Gastrocnemius medialis (tissue), 4 donors: ENCODE measurements around the gene RIPPLY2. TPM values are rescaled to one million over a fixed set of nuclear protein-coding genes. Genes with fewer than 3 reads are reported as not detected.
"Not testable (repeated sequence)": the region's sequence is repeated elsewhere in the genome, so short reads cannot be mapped to it uniquely, and the experiment has no call there.

Source experiments
- ATAC-seq, 2 donors: fragments of 150-250 bp; one replicate each; pipeline ENCODE4 v1.9.1; 2016
- DNase-seq, 2 donors: peaks; one replicate each; pipeline ENCODE4 v3.0.0-alpha.2; 2019
- H3K27ac ChIP-seq, 4 donors: fragments of 200-600 bp; sonication (generic); 1 replicate in 1 of 4; 2 replicates in 3 of 4; pipeline ENCODE4 v1.5.1; 2016 to 2018; ENCODE audit warnings: mild to moderate bottlenecking in 2 of 4, moderate library complexity in 1 of 4
- H3K27me3 ChIP-seq, 3 donors: fragments of 200-600 bp; sonication (generic) in 2 of 3; 1 replicate in 1 of 3; 2 replicates in 2 of 3; pipeline versions ENCODE4 v1.5.1 to v1.6.0; 2016 to 2019; ENCODE audit warnings: mild to moderate bottlenecking in 1 of 3, moderate library complexity in 1 of 3
- H3K36me3 ChIP-seq, 2 donors: fragments of 200-600 bp; sonication (generic) in 1 of 2; one replicate each; pipeline ENCODE4 v1.5.1; 2017 to 2018
- H3K4me1 ChIP-seq, 2 donors: fragments of 200-600 bp; sonication (generic) in 1 of 2; one replicate each; pipeline ENCODE4 v1.5.1; 2016 to 2017; ENCODE audit warnings: mild to moderate bottlenecking in 2 of 2
- H3K4me3 ChIP-seq, 4 donors: fragments of 200-600 bp; sonication (generic) in 3 of 4; 1 replicate in 1 of 4; 2 replicates in 3 of 4; pipeline ENCODE4 v1.5.1; 2016 to 2019; ENCODE audit warnings: mild to moderate bottlenecking in 2 of 4
- H3K9me3 ChIP-seq, 3 donors: fragments of 200-600 bp; sonication (generic) in 2 of 3; 1 replicate in 1 of 3; 2 replicates in 2 of 3; pipeline ENCODE4 v1.5.1; 2016 to 2019
- POLR2A ChIP-seq, 2 donors: fragments of 450-650 bp; IDR thresholded peaks; one replicate each; pipeline ENCODE4 v1.6.1; 2017; ENCODE audit warnings: antibody characterized with exemption in 2 of 2, mild to moderate bottlenecking in 2 of 2, moderate library complexity in 2 of 2
- in situ Hi-C, 4 donors: fragments of 200-750 bp; cut with MboI; loops; one replicate each; pipeline versions ENCODE4 v1.15.0 to v1.8.0; 2017; ENCODE audit warnings: low sequenced_read_pairs in 4 of 4
- intact Hi-C: fragments of 100-400 bp; cut with DNase I; formaldehyde crosslinking; loops from one replicate; pipeline ENCODE4 v1.15.1; 2023; ENCODE audit warnings: low total_unique reads
- total RNA-seq, 4 donors: library from RNA; depleted of rRNA; stranded (reverse); fragments of >200 nt; gene quantifications; one replicate each; pipeline versions ENCODE4 v1.1.0 to v1.2.3, GENCODE V29; 2016
- TF ChIP-seq, protein P1 (sequence below), 5 experiments: fragments of 450-650 bp in 3 of 5; fragments of 200-600 bp in 2 of 5; sonication (generic) in 2 of 5; IDR thresholded peaks in 4 of 5; conservative IDR thresholded peaks in 1 of 5; 1 replicate in 4 of 5; 2 replicates in 1 of 5; pipeline ENCODE4 v1.5.1; 2016 to 2019; ENCODE audit warnings: antibody characterized with exemption in 5 of 5, mild to moderate bottlenecking in 3 of 5, moderate library complexity in 3 of 5

Gene RIPPLY2
- total RNA-seq, 4 donors from 2014 or later: not detected

DNA sequence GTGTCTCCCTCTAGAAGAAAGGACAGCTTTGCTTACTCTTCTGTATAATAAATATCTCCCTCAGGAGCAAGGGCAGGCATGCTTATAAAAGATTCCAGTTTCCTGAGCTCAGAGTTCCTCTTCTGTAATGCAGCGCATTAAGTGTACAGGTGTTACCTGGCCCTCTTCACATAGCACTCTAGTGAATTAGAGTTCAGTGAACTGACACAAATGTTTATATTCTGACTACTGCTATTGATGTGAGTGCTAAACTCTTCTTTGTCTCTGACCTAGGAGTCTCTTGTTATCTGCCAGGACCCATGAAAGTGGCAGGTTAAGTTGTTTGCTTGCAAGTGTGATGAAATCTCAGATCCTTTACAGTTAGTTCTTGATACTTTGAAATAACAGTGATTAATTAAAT lies 39.9 kb downstream of the RIPPLY2 start:
- TF ChIP-seq, protein P1, sequence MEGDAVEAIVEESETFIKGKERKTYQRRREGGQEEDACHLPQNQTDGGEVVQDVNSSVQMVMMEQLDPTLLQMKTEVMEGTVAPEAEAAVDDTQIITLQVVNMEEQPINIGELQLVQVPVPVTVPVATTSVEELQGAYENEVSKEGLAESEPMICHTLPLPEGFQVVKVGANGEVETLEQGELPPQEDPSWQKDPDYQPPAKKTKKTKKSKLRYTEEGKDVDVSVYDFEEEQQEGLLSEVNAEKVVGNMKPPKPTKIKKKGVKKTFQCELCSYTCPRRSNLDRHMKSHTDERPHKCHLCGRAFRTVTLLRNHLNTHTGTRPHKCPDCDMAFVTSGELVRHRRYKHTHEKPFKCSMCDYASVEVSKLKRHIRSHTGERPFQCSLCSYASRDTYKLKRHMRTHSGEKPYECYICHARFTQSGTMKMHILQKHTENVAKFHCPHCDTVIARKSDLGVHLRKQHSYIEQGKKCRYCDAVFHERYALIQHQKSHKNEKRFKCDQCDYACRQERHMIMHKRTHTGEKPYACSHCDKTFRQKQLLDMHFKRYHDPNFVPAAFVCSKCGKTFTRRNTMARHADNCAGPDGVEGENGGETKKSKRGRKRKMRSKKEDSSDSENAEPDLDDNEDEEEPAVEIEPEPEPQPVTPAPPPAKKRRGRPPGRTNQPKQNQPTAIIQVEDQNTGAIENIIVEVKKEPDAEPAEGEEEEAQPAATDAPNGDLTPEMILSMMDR (IDR thresholded peaks at IDR 0.05 in 4 of 5, conservative IDR thresholded peaks at IDR 0.05 in 1 of 5): no peak
- TF ChIP-seq POLR2A (IDR thresholded peaks at IDR 0.05): no peak
- Histone ChIP-seq H3K27ac (no peak overlapping the region), H3K36me3 (peaks cover 0 to 4% of the 10 kb centered on the region in 2 donors), H3K4me3 (no peak overlapping the region), H3K27me3 (no peaks in the 10 kb centered on the region), H3K4me1 (no peaks in the 10 kb centered on the region), H3K9me3 (no peaks in the 10 kb centered on the region)
- ATAC-seq (no peak), DNase-seq (no peak)
- intact Hi-C loops: no loop called here
- in situ Hi-C loops: loop anchor here in 3 of 4 donors (25.0 kb wide), 1 partner anchor 319 kb away; no protein-coding TSS in a partner anchor

DNA sequence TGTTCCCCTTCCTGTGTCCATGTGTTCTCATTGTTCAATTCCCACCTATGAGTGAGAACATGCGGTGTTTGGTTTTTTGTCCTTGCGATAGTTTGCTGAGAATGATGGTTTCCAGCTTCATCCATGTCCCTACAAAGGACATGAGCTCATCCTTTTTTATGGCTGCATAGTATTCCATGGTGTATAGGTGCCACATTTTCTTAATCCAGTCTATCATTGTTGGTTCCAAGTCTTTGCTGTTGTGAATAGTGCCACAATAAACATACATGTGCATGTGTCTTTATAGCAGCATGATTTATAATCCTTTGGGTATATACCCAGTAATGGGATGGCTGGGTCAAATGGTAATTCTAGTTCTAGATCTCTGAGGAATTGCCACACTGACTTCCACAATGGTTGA lies 43.9 kb downstream of the RIPPLY2 start:
- in situ Hi-C loops: loop anchor here in 3 of 4 donors (25.0 kb wide), 1 partner anchor 315 kb away; no protein-coding TSS in a partner anchor
- H3K9me3 ChIP-seq, H3K27me3 ChIP-seq, H3K4me3 ChIP-seq, ATAC-seq, H3K4me1 ChIP-seq, DNase-seq, H3K27ac ChIP-seq, intact Hi-C loops, H3K36me3 ChIP-seq: not testable (repeated sequence)

DNA sequence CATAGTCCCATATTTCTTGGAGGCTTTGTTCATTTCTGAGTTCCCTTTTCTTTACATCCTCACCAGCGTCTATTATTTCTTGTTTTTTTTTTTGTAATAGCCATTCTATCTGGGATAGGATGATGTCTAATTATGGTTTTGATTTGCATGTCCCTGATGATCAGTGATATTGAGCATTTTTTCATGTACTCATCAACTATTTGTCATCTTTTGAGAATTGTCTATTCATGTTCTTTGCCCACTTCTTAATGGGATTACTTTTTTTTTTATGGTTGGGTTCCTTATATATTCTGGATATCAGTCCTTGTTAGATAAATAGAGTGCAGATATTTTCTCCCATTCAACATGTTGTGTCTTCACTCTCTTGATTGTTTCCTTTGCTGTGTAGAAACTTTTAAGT lies 48.5 kb downstream of the RIPPLY2 start:
- H3K27ac ChIP-seq: no peak overlapping the region
- no peak for ATAC-seq
- no peaks in the 10 kb centered on the region for H3K36me3 ChIP-seq
- H3K9me3 ChIP-seq: peaks cover 0 to 7% (median 0%) of the 10 kb centered on the region in 3 donors
- no peaks in the 10 kb centered on the region for H3K27me3 ChIP-seq
- H3K4me3 ChIP-seq: no peak overlapping the region
- H3K4me1 ChIP-seq: no peaks in the 10 kb centered on the region
- in situ Hi-C loops (no loop called here), intact Hi-C loops (no loop called here)
- TF ChIP-seq, protein P1 (IDR thresholded peaks at IDR 0.05 in 4 of 5, conservative IDR thresholded peaks at IDR 0.05 in 1 of 5): no peak
- no peak for TF ChIP-seq POLR2A (IDR thresholded peaks at IDR 0.05)
- DNase-seq: no peak

DNA sequence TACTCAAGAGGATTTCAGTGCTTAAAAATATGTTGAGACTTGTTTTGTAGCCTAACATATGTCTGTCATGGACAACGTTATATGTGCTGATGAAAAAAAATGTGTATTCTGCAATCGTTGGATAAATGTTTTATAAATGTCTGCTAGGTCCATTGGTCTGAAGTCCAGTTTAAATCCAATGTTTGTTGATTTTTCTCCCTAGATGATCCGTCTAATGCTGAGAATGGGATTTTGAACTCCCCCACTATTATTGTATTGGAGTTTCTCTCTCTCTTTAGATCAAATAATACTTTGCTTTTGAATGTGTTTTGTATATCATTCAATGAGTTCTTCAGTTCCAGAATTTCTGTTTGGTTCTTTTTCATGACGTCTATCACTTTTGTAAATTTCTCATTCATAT lies 51.2 kb downstream of the RIPPLY2 start:
- intact Hi-C loops (no loop called here), in situ Hi-C loops (no loop called here)
- peaks cover 0 to 7% (median 0%) of the 10 kb centered on the region in 3 donors for H3K9me3 ChIP-seq
- H3K4me1 ChIP-seq: no peaks in the 10 kb centered on the region
- no peak for ATAC-seq
- TF ChIP-seq POLR2A (IDR thresholded peaks at IDR 0.05): no peak
- TF ChIP-seq, protein P1 (IDR thresholded peaks at IDR 0.05 in 4 of 5, conservative IDR thresholded peaks at IDR 0.05 in 1 of 5): no peak
- no peaks in the 10 kb centered on the region for H3K27me3 ChIP-seq
- H3K4me3 ChIP-seq: no peak overlapping the region
- DNase-seq: no peak
- no peaks in the 10 kb centered on the region for H3K36me3 ChIP-seq
- H3K27ac ChIP-seq: no peak overlapping the region

DNA sequence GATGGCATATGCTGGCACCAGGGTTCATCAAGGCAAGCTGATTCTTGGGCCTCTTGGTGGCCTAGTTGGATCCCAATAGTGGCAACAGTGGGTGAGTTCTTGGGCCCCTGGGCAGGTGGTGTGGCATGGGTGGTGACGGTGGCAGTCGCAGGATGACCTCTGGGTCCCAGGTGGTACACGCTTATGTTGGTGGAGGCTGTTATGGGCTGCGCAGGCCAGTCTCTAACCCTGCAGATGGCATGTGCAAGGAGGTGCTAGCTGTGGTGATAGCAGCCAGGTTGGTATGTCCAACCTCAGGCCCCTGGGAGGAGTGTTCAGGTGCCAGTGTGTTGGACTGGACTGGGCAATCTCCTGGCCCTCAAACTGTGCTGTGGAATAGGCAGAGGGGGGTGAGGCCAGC lies 52.5 kb downstream of the RIPPLY2 start:
- DNase-seq: no peak
- intact Hi-C loops: no loop called here
- H3K27me3 ChIP-seq: no peaks in the 10 kb centered on the region
- no peak for ATAC-seq
- H3K4me3 ChIP-seq: no peak overlapping the region
- no peaks in the 10 kb centered on the region for H3K4me1 ChIP-seq
- no peaks in the 10 kb centered on the region for H3K36me3 ChIP-seq
- TF ChIP-seq, protein P1 (IDR thresholded peaks at IDR 0.05 in 4 of 5, conservative IDR thresholded peaks at IDR 0.05 in 1 of 5): no peak
- no peak for TF ChIP-seq POLR2A (IDR thresholded peaks at IDR 0.05)
- no peak overlapping the region for H3K27ac ChIP-seq
- H3K9me3 ChIP-seq: peaks cover 0 to 7% (median 0%) of the 10 kb centered on the region in 3 donors
- in situ Hi-C loops: no loop called here

Other genes starting within 250 kb of the RIPPLY2 start
- under 1 TPM in 1 of 4 donors, not detected in 3; 0.13 TPM for gene SNAP91, start 144.3 kb upstream of the RIPPLY2 start, total RNA-seq
- 10 to 100 TPM in 2 of 4 donors, 1 to 10 TPM in 2; 8.5 to 13.2 (median 10.2) TPM for gene CYB5R4, start 6.3 kb downstream of the RIPPLY2 start, total RNA-seq
- gene MRAP2, start 180.4 kb downstream of the RIPPLY2 start, total RNA-seq: under 1 TPM in 1 of 4 donors, not detected in 3; 0.29 TPM